Neuronal stem cell (in vitro differentiated cells): ENCODE results near the gene TRAP1.
A peak's percentile ranks its signal among the peaks of the same experiment; 100 is the strongest.

Experiments
- DNase-seq: peaks from one replicate; pipeline ENCODE4 v3.0.0-alpha.2; 2013; ENCODE audit warnings: low spot score
- H2AFZ ChIP-seq: one replicate; pipeline ENCODE4 v1.6.1; 2013; ENCODE audit warnings: mild to moderate bottlenecking, low read length, inconsistent platforms
- H2AK5ac ChIP-seq: 2 replicates; pipeline ENCODE4 v1.6.1; 2013; ENCODE audit warnings: low read depth, mild to moderate bottlenecking, inconsistent platforms, low read length, moderate library complexity, mixed read lengths
- H2BK120ac ChIP-seq: 2 replicates; pipeline ENCODE4 v1.6.1; 2013; ENCODE audit warnings: low read depth, mild to moderate bottlenecking, inconsistent platforms, low read length, moderate library complexity, mixed read lengths
- H2BK12ac ChIP-seq: one replicate; pipeline ENCODE4 v1.6.1; 2013; ENCODE audit warnings: low read length, inconsistent platforms
- H2BK15ac ChIP-seq: 2 replicates; pipeline ENCODE4 v1.6.1; 2013; ENCODE audit warnings: mild to moderate bottlenecking, low read length, inconsistent platforms, mixed read lengths
- H2BK5ac ChIP-seq: one replicate; pipeline ENCODE4 v1.6.1; 2013; ENCODE audit warnings: inconsistent platforms, mild to moderate bottlenecking, low read length, moderate library complexity
- H3K14ac ChIP-seq: one replicate; pipeline ENCODE4 v1.6.1; 2013; ENCODE audit warnings: low read length, inconsistent platforms
- H3K18ac ChIP-seq: 2 replicates; pipeline ENCODE4 v1.6.1; 2013; ENCODE audit warnings: low read length, inconsistent platforms
- H3K23ac ChIP-seq: 2 replicates; pipeline ENCODE4 v1.6.1; 2013; ENCODE audit warnings: low read depth, mild to moderate bottlenecking, mixed read lengths, low read length, inconsistent platforms; ENCODE audit not compliant: poor library complexity
- H3K27ac ChIP-seq: replicated peaks from 3 replicates; pipeline ENCODE4 v1.5.1; 2013; ENCODE audit warnings: low read length, inconsistent platforms
- H3K27me3 ChIP-seq, 3 experiments: 2 replicates each; pipeline ENCODE4 v1.6.1; 2013; ENCODE audit warnings: low read length in 3 of 3, mild to moderate bottlenecking in 2 of 3, inconsistent platforms in 1 of 3, low read depth in 1 of 3, mixed read lengths in 1 of 3, moderate library complexity in 1 of 3; ENCODE audit not compliant: control insufficient read depth in 3 of 3, insufficient read depth in 3 of 3
- H3K36me3 ChIP-seq, 2 donors: replicated peaks in 1 of 2; 2 replicates each; pipeline ENCODE4 v1.6.1; 2013; ENCODE audit warnings: low read length in 2 of 2; ENCODE audit not compliant: control insufficient read depth in 2 of 2, insufficient read depth in 2 of 2
- H3K4ac ChIP-seq: 2 replicates; pipeline ENCODE4 v1.6.1; 2013; ENCODE audit warnings: inconsistent platforms, mild to moderate bottlenecking, low read length, moderate library complexity
- H3K4me1 ChIP-seq, 2 donors: 1 replicate in 1 of 2; 2 replicates in 1 of 2; pipeline ENCODE4 v1.6.1; 2013; ENCODE audit warnings: low read length in 2 of 2, low read depth in 1 of 2; ENCODE audit not compliant: control insufficient read depth in 2 of 2, insufficient read depth in 1 of 2
- H3K4me2 ChIP-seq: one replicate; pipeline ENCODE4 v1.6.1; 2013; ENCODE audit warnings: mild to moderate bottlenecking, low read length, inconsistent platforms; ENCODE audit not compliant: insufficient read depth, poor library complexity, severe bottlenecking
- H3K4me3 ChIP-seq, 2 donors: 2 replicates each; pipeline ENCODE4 v1.5.1; 2013; ENCODE audit warnings: low read length in 2 of 2, mild to moderate bottlenecking in 2 of 2, inconsistent platforms in 1 of 2, moderate library complexity in 1 of 2
- H3K79me1 ChIP-seq: one replicate; pipeline ENCODE4 v1.6.1; 2013; ENCODE audit warnings: low read depth, mild to moderate bottlenecking, inconsistent platforms, low read length, moderate library complexity
- H3K9ac ChIP-seq: one replicate; pipeline ENCODE4 v1.6.1; 2013; ENCODE audit warnings: mild to moderate bottlenecking, low read depth, low read length, inconsistent platforms; ENCODE audit not compliant: poor library complexity
- H3K9me3 ChIP-seq, 2 donors: replicated peaks in 1 of 2; 2 replicates each; pipeline versions ENCODE3 to v1.6.1; 2013; ENCODE audit warnings: low read length in 2 of 2, mild to moderate bottlenecking in 2 of 2, inconsistent platforms in 1 of 2, low read depth in 1 of 2, mixed read lengths in 1 of 2, moderate library complexity in 1 of 2; ENCODE audit not compliant: control insufficient read depth in 2 of 2, insufficient read depth in 1 of 2
- H4K8ac ChIP-seq: one replicate; pipeline ENCODE4 v1.6.1; 2013; ENCODE audit warnings: low read depth, mild to moderate bottlenecking, inconsistent platforms, low read length, moderate library complexity
- H4K91ac ChIP-seq: one replicate; pipeline ENCODE4 v1.6.1; 2013; ENCODE audit warnings: low read length, low read depth, mild to moderate bottlenecking, inconsistent platforms; ENCODE audit not compliant: poor library complexity
- WGBS, 2 donors: extraction: QIAGEN DNeasy Blood & Tissue Kit; methylation state at CpG; one replicate each; pipeline ENCODE4 v1.1.7; 2013; ENCODE audit warnings: missing lambda C conversion rate in 2 of 2, mixed read lengths in 1 of 2; ENCODE audit not compliant: insufficient read length in 2 of 2, insufficient replicate concordance in 1 of 2; ENCODE audit errors: extremely low coverage in 2 of 2; 5-methylcytosine and 5-hydroxymethylcytosine counted together

Gene TRAP1

GRCh38 chr16:3727806-3728381, 10.6 kb upstream of the TRAP1 start:
- Histone ChIP-seq H2AFZ (no peak overlapping the region), H4K8ac (no peak overlapping the region), H2BK12ac (no peak overlapping the region), H2BK5ac (no peak overlapping the region), H3K4ac (no peak overlapping the region), H3K36me3 (peaks cover 48 to 71% of the 10 kb centered on the region in 2 donors), H3K18ac (peak overlapping the region; percentile 48), H3K4me1 (peaks cover 0 to 3% of the 10 kb centered on the region in 2 donors), H3K23ac (peak overlapping the region; percentile 65), H3K9ac (peak overlapping the region; percentile 12), H3K14ac (no peak overlapping the region), H2BK15ac (no peak overlapping the region), H3K4me3 (peak overlapping the region in 1 of 2 donors; percentile 16), H4K91ac (peak overlapping the region; percentile 85), H2AK5ac (no peak overlapping the region), H3K27me3 (no peaks in the 10 kb centered on the region), H3K4me2 (no peak overlapping the region), H2BK120ac (no peak overlapping the region), H3K9me3 (peaks cover 0 to 2% of the 10 kb centered on the region in 2 donors), H3K79me1 (peaks cover 14% of the 10 kb centered on the region), H3K27ac (no peak overlapping the region)
- no CpG with 5 or more reads among the region's 21 CpGs for WGBS, 2 donors
- no peak for DNase-seq

- Histone ChIP-seq H2BK15ac (no peak overlapping the region), H3K14ac (no peak overlapping the region), H2AFZ (no peak overlapping the region), H3K18ac (no peak overlapping the region), H3K4me1 (peaks cover 0 to 3% of the 10 kb centered on the region in 2 donors), H2AK5ac (no peak overlapping the region), H3K79me1 (peaks cover 12% of the 10 kb centered on the region), H2BK12ac (no peak overlapping the region), H3K9ac (no peak overlapping the region), H4K91ac (no peak overlapping the region), H3K4ac (no peak overlapping the region), H2BK120ac (no peak overlapping the region), H3K27ac (no peak overlapping the region), H4K8ac (no peak overlapping the region), H3K23ac (peak overlapping the region; percentile 25), H3K4me2 (no peak overlapping the region), H3K4me3 (no peak overlapping the region), H3K27me3 (no peaks in the 10 kb centered on the region), H3K36me3 (peaks cover 34 to 54% of the 10 kb centered on the region in 2 donors), H3K9me3 (peaks cover 0 to 2% of the 10 kb centered on the region in 2 donors), H2BK5ac (no peak overlapping the region)
- no CpG with 5 or more reads among the region's 33 CpGs for WGBS, 2 donors
- DNase-seq = no peak
Observed at GRCh38 chr16:3726021-3726687, 8.8 kb upstream of the TRAP1 start.

- DNase-seq = no peak
- Histone ChIP-seq H3K4ac (no peak overlapping the region), H3K4me1 (peaks cover 0 to 3% of the 10 kb centered on the region in 2 donors), H3K9me3 (peaks cover 0 to 2% of the 10 kb centered on the region in 2 donors), H2BK5ac (no peak overlapping the region), H3K18ac (no peak overlapping the region), H4K8ac (no peak overlapping the region), H2AFZ (no peak overlapping the region), H3K27me3 (no peaks in the 10 kb centered on the region), H3K23ac (no peak overlapping the region), H2BK12ac (no peak overlapping the region), H3K9ac (no peak overlapping the region), H3K4me2 (no peak overlapping the region), H2BK15ac (no peak overlapping the region), H3K79me1 (peaks cover 6% of the 10 kb centered on the region), H3K36me3 (peaks cover 25 to 45% of the 10 kb centered on the region in 2 donors), H2AK5ac (no peak overlapping the region), H4K91ac (no peak overlapping the region), H3K4me3 (no peak overlapping the region), H3K14ac (no peak overlapping the region), H2BK120ac (no peak overlapping the region), H3K27ac (no peak overlapping the region)
- WGBS, 2 donors = no CpG with 5 or more reads among the region's 8 CpGs
Observed at GRCh38 chr16:3725276-3725675, 8.0 kb upstream of the TRAP1 start.

GRCh38 chr16:3722508-3722907, 5.2 kb upstream of the TRAP1 start:
- Histone ChIP-seq H4K8ac (no peak overlapping the region), H3K4ac (no peak overlapping the region), H3K4me3 (no peak overlapping the region), H3K4me1 (peaks cover 0 to under 1% of the 10 kb centered on the region in 2 donors), H3K23ac (no peak overlapping the region), H3K14ac (no peak overlapping the region), H3K27me3 (no peaks in the 10 kb centered on the region), H3K36me3 (peaks cover under 1 to 18% of the 10 kb centered on the region in 2 donors), H3K27ac (no peak overlapping the region), H2BK5ac (no peak overlapping the region), H2AK5ac (no peak overlapping the region), H3K9me3 (no peaks in the 10 kb centered on the region), H2BK120ac (no peak overlapping the region), H3K79me1 (no peaks in the 10 kb centered on the region), H4K91ac (no peak overlapping the region), H2AFZ (no peak overlapping the region), H2BK15ac (no peak overlapping the region), H3K9ac (no peak overlapping the region), H3K4me2 (no peak overlapping the region), H2BK12ac (no peak overlapping the region), H3K18ac (no peak overlapping the region)
- WGBS, 2 donors = no CpG with 5 or more reads among the region's 10 CpGs
- DNase-seq = no peak
